Stimulated activated CD4-positive, alpha-beta T cell treated with anti-CD3 and anti-CD28 coated beads, Interleukin-1b, Interleukin-23, amount 100 ng/mL, for 1 hour (primary cell): Measurements from ENCODE around the gene SARS2.
"Not testable (repeated sequence)": the region's sequence is repeated elsewhere in the genome, so short reads cannot be mapped to it uniquely, and the experiment has no call there.

Source experiments
- DNase-seq, 2 donors: peaks; one replicate each; pipeline ENCODE4 v3.0.0-alpha.2; 2020; ENCODE audit warnings: low read depth in 2 of 2

SARS2 gene

GRCh38 chr19:38946229-38947010 lies 15.9 kb upstream of the SARS2 start:
- DNase-seq, result no peak

DNA sequence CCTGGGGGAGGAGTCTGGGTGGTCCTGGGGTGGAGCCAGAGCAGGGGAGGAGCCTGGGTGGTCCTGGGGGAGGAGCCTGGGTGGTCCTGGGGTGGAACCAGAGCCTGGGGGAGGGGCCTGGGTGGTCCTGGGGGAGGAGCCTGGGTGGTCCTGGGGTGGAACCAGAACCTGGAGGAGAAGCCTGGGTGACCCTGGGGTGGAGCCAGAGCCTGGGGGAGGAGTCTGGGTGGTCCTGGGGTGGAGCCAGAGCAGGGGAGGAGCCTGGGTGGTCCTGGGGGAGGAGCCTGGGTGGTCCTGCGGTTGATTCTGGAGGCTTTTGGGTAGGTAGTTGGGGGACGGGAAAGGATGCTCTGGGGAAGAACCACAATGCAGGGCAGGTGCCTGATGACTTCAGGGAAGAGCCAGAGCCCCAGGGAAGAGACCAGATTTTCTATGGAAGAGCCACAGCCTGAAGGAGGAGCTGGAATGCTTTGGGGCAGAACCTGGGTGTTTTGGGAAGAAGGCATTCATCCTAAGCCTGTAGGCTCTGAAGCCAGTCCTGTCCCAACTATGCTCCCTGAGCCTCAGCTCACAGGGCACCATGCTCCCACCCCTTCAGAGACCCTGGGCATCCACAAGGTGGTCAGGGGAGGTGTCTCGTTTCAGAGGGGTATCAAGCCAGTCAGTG lies 15.1 kb upstream of the SARS2 start:
- DNase-seq, result no peak

DNA sequence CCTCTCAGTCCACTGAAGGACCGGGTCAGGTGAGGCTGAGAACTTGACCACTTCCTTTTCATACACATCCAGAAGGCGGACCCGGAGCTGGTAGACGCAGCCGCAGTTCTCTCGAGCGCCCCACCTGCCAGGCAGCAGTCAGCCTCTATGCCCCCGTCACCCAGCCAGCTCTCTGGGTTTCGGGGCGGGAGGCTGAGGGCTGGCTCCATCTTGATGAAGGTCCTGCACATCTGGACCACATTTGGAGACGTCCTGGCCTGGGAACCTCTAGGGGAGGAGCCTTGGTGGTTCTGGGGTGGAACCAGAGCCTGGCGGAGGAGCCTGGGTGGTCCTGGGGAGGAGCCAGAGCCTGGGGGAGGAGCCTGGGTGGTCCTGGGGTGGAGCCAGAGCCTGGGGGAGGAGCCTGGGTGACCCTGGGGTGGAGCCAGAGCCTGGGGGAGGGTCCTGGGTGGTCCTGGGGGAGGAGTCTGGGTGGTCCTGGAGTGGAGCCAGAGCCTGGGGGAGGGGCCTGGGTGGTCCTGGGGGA lies 14.5 kb upstream of the SARS2 start:
- DNase-seq, result no peak

DNA sequence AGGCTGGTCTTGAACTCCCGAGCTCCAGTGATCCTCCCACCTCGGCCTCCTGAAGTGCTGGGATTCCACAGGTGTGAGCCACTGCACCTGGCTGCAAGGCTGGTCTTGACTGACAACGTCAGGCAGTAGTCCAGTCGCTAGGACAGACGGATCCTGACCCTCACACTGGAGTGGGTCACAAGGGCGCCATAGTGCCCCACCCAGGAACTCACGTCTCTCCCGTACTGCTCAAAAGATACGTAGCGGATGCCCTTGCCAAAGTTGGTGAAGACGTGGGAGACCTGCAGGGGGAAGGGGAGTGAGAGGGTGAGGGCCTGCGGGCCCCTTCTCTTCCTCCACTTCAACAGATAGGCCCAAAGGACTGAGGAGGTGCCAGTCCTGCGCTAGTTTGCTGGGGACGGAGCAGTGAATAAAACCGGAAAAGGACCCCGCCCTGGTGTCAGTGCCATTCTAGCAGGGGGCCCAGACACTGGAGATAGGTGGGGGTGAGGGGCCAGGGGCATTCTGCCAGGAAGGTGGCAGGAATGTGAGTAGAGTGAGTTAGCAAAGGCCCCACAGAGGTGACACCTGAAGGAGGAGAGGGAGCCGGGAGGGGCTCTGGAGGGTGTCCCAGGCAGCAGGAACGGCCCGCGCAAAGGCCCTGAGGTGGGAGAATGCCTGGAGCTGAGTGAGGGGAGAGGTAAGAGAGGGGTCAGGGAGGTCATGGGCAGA lies 12.1 kb upstream of the SARS2 start:
- no peak for DNase-seq

GRCh38 chr19:38941979-38942378 lies 11.4 kb upstream of the SARS2 start:
- DNase-seq, result no peak

GRCh38 chr19:38941466-38941865 lies 10.9 kb upstream of the SARS2 start:
- not testable (repeated sequence) for DNase-seq

DNA sequence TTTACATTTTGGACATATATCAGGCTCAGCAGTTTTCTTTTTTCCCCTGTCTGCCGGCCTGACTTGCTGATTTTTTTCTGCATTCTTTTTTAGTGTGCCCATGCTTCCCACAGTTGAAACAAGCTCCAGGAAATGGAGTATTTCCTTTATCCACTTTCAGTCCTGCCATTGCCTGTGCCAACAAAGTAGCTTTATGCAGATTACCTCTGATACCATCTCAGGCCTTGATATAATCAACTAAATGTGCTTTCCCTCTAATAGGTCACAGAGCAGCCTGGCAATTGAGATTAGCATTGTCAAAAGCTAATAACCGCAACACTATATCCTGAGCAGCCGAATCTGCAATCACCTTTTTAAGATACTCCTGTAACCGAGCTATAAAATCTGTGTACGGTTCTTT lies 9.4 kb upstream of the SARS2 start:
- no peak for DNase-seq

DNA sequence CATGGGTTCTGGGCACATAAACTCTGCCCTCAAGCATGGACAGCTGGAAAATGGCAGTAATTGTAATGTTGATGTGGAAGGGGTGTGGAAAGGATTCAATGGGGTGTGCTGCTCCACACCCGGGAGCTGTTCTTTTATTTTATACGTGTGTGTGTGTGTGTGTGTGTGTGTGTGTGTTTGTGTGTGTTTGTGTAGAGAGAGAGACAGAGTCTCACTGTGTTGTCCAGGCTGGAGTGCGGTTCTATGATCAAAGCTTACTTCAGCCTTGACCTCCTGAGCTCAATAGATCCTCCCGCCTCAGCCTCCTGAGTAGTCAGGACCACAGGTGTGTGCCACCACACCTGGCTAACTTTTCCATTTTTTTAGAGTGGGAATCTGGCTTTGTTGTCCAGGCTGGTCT lies 3.0 kb upstream of the SARS2 start:
- DNase-seq, result no peak

GRCh38 chr19:38932425-38933179 lies 2.0 kb upstream of the SARS2 start:
- no peak for DNase-seq

GRCh38 chr19:38931521-38931793 lies 894 bp upstream of the SARS2 start:
- DNase-seq, result no peak

- DNase-seq, result peak; percentile 94 to 96
Observed at GRCh38 chr19:38930776-38931520, 385 bp upstream of the SARS2 start, which contains the start of gene MRPS12. Gene MRPS12 (plus strand): TSS chr19:38930944. CDS start chr19:38931295, 351 bp downstream.

DNA sequence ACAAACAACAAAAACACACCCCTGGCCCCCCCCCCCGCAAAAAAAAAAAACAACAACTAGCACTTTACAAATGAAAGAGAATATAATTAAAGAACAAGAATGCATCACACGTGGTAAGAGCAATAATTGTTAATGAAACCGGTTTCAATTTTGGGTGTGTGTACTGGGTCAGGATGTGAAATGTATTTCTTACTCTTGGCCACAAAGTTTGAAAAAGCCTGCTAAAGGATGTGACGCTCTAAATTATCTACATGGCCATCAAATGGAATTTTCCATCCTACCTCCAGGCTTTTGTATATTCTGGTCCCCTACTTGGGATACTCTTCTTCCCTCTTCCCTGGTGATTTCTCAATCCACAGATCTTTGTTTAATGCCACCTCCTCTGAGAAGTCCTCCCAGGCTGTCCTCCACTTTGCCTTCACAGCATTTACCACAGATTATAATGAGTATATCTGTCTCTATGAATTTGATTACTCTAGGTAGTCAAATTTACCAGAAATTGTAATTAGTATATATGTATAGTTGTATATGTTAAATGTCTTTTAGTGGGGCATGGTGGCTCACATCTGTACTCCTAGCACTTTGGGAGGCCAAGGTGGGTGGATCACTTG lies 2.1 kb downstream of the SARS2 start:
- no peak for DNase-seq

DNA sequence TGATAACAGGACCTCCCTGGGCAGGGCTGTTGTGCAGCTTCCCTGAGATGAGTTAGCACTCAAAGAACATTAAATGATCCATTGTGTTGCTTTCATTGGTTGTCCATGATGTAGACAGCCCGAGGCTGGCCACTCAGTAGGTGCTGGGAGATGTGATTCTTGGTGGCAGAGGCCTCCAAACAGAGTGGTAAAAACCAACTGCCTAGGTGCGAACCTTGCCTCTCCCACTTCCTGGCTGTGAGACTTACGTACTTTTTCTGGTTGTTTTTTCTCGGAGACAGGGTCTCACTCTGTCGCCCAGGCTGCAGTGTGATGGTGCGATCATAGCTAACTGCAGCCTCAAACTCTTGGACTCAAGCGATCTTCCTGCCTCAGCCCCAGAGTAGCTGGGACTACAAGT lies 6.2 kb downstream of the SARS2 start:
- DNase-seq, result no peak

GRCh38 chr19:38922482-38922881 lies 8.1 kb downstream of the SARS2 start:
- DNase-seq, result no peak

DNA sequence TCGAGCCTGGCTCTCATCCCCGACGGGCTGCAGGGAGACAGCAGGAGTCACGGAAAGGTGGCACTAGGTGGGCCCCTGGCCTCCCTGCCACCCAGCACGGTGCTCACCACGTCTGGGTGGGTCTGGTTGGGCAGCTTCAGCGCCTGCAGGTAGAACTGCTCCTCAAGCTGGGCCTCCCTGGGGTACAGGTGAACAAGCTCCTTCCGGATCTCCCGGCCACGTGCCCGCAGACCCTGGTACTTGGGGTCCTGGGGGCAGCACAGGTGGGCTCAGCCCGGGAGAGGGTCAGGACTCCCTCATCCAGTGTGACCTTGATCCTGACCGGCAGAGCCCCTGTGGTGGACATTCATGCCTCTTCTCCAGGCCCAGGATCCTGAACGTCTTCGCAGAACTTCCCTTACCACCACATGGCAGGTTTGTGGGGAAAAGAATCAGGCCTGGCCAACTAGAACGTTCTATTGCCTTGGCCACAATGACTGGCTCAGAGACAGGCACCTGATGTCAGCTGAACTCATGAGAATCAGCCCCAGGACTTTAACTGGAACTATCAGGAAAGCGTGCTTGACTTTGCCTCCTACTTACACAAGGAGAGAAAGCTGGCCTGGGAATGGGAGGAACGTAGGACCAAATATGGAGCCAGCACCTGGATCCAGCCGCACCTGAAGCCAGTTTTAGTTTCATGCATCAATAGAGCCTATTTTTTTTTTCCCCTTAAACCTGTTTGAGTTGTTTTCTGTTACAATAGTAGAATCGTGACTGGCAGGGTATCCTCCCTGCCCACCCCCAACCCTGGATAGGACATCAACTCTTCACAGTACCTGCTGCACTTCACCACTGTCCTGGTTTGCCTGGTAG lies 8.9 kb downstream of the SARS2 start:
- DNase-seq, result no peak

GRCh38 chr19:38920602-38921419 lies 9.8 kb downstream of the SARS2 start:
- no peak for DNase-seq

GRCh38 chr19:38919837-38920601 lies 10.5 kb downstream of the SARS2 start:
- no peak for DNase-seq

GRCh38 chr19:38918526-38918925 lies 12.0 kb downstream of the SARS2 start:
- DNase-seq, result no peak
